ENCODE results near the gene SLC47A2. TPM values are rescaled to one million over a fixed set of nuclear protein-coding genes. Genes with fewer than 3 reads are reported as not detected.

Gene SLC47A2
- polyA plus RNA-seq, 1 donor from 2014 or later, result not detected

- H2AFZ ChIP-seq (ENCODE audit: low read depth, low read length), result no peak overlapping the region
- TF ChIP-seq POLR2AphosphoS5 (IDR thresholded peaks at IDR 0.05) (no peak), TAF1 (IDR thresholded peaks at IDR 0.05; ENCODE audit: low read depth) (no peak), SMC3 (conservative IDR thresholded peaks at IDR 0.05; ENCODE audit: poor library complexity) (no peak), EZH2 (IDR thresholded peaks at IDR 0.05; ENCODE audit: borderline replicate concordance, insufficient read depth, low read length, poor library complexity, severe bottlenecking) (no peak), RAD21 (conservative IDR thresholded peaks at IDR 0.05) (no peak), MXI1 (conservative IDR thresholded peaks at IDR 0.05; ENCODE audit: poor library complexity, severe bottlenecking) (no peak), REST (IDR thresholded peaks at IDR 0.05; ENCODE audit: borderline replicate concordance) (no peak)
- no peak overlapping the region for H3K9ac ChIP-seq (ENCODE audit: low read length)
- H3K4me2 ChIP-seq (ENCODE audit: low read length), result no peak overlapping the region
- H3K27ac ChIP-seq (ENCODE audit: low read length), result no peak overlapping the region
- no peaks in the 10 kb centered on the region for H3K27me3 ChIP-seq (ENCODE audit: insufficient read depth, low read depth, low read length)
- H4K20me1 ChIP-seq (ENCODE audit: insufficient read depth), result no peaks in the 10 kb centered on the region
- H3K9me2 ChIP-seq (ENCODE audit: insufficient read depth, low read length), result no peaks in the 10 kb centered on the region
- no peak overlapping the region for H3K4me3 ChIP-seq (ENCODE audit: low read length)
- H3F3A ChIP-seq (ENCODE audit: insufficient read depth, low read length, poor library complexity, severe bottlenecking), result no peaks in the 10 kb centered on the region
- H3K36me3 ChIP-seq (ENCODE audit: insufficient read depth, low read length), result no peaks in the 10 kb centered on the region
- no peaks in the 10 kb centered on the region for H3K9me3 ChIP-seq (ENCODE audit: low read length)
- H3K79me2 ChIP-seq (replicated peaks; ENCODE audit: insufficient read depth, low read length), result no peaks in the 10 kb centered on the region
Observed at GRCh38 chr17:19728084-19728495, 11.7 kb upstream of the SLC47A2 start.

- Histone ChIP-seq H3K9me2 (ENCODE audit: insufficient read depth, low read length) (no peaks in the 10 kb centered on the region), H3K27me3 (ENCODE audit: insufficient read depth, low read depth, low read length) (no peaks in the 10 kb centered on the region), H2AFZ (ENCODE audit: low read depth, low read length) (no peak overlapping the region), H3K36me3 (ENCODE audit: insufficient read depth, low read length) (no peaks in the 10 kb centered on the region), H4K20me1 (ENCODE audit: insufficient read depth) (no peaks in the 10 kb centered on the region), H3F3A (ENCODE audit: insufficient read depth, low read length, poor library complexity, severe bottlenecking) (no peaks in the 10 kb centered on the region), H3K9ac (ENCODE audit: low read length) (no peak overlapping the region), H3K4me2 (ENCODE audit: low read length) (no peak overlapping the region), H3K9me3 (ENCODE audit: low read length) (no peaks in the 10 kb centered on the region), H3K27ac (ENCODE audit: low read length) (no peak overlapping the region), H3K4me3 (ENCODE audit: low read length) (no peak overlapping the region), H3K79me2 (replicated peaks; ENCODE audit: insufficient read depth, low read length) (no peaks in the 10 kb centered on the region)
- TF ChIP-seq RAD21 (conservative IDR thresholded peaks at IDR 0.05) (no peak), REST (IDR thresholded peaks at IDR 0.05; ENCODE audit: borderline replicate concordance) (no peak)
Observed at GRCh38 chr17:19727501-19728078, 11.2 kb upstream of the SLC47A2 start.
